ENCODE data around the gene APOL1. TPM values are rescaled to one million over a fixed set of nuclear protein-coding genes. Genes with fewer than 3 reads are reported as not detected.
A peak's percentile ranks its signal among the peaks of the same experiment; 100 is the strongest.
"Not testable (repeated sequence)": the region's sequence is repeated elsewhere in the genome, so short reads cannot be mapped to it uniquely, and the experiment has no call there.

Gene APOL1, protein sequence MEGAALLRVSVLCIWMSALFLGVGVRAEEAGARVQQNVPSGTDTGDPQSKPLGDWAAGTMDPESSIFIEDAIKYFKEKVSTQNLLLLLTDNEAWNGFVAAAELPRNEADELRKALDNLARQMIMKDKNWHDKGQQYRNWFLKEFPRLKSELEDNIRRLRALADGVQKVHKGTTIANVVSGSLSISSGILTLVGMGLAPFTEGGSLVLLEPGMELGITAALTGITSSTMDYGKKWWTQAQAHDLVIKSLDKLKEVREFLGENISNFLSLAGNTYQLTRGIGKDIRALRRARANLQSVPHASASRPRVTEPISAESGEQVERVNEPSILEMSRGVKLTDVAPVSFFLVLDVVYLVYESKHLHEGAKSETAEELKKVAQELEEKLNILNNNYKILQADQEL
- total RNA-seq, result 10 to 100 TPM in 1 of 4 donors, 1 to 10 TPM in 2, under 1 TPM in 1; 0.87 to 11.1 (median 6.2) TPM

DNA sequence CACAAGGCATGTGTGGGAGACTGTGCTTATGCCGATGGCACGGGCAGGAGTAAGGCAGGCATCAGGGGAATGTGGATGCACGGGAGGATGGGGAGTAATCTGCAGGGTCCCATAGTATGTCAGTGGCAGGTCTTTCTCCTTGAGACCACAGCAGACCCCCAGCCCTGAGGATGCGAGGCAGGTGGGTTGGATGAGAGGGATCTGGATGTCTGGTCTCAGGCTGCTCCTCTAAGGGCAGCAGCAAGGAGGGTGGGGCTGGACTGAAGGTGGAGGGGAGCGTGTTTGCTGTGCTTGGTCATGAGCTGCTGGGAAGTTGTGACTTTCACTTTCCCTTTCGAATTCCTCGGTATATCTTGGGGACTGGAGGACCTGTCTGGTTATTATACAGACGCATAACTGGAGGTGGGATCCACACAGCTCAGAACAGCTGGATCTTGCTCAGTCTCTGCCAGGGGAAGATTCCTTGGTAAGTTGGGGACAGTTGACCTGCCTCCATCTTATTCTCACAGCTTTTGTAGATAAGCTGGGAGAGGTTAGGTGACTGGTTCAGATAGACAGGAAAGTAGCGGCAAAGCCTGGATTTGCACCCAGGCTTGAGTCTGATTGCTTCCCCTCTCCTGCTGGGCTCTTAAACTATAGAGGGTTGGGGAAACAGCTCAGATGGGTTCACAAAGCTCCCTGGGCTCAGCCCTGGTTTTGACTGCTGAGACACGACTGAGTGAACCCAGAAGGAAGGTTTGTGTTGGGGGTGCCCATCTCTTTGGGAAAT, at the start of gene APOL1:
APOL1 (plus strand) TSS at position 380 of the 769 bp plus-strand sequence. CDS start 1,823 bp downstream, outside the sequence.
- H3K27ac ChIP-seq, result peak within 1 kb of the TSS; percentile 67 to 77 (median 76)
- DNase-seq (no peak), ATAC-seq (peak; percentile 68 to 72)
- no peaks in the 10 kb centered on the region for H3K9me3 ChIP-seq
- peak within 1 kb of the TSS; percentile 35 to 52 (median 43) for H3K4me3 ChIP-seq
- intact Hi-C loops (cut with DNase I; ENCODE audit: low total_unique reads) (loop anchor here (5.0 kb wide), 1 partner anchor 311 kb away; no protein-coding TSS in a partner anchor), in situ Hi-C loops (cut with MboI; ENCODE audit: low sequenced_read_pairs in 4 of 4) (no loop called here)
- H3K36me3 ChIP-seq, result no peaks in the 10 kb centered on the region
- peaks cover 5 to 9% of the 10 kb centered on the region in 2 donors for H3K4me1 ChIP-seq
- H3K27me3 ChIP-seq, result no peaks in the 10 kb centered on the region
- TF ChIP-seq, protein P1, sequence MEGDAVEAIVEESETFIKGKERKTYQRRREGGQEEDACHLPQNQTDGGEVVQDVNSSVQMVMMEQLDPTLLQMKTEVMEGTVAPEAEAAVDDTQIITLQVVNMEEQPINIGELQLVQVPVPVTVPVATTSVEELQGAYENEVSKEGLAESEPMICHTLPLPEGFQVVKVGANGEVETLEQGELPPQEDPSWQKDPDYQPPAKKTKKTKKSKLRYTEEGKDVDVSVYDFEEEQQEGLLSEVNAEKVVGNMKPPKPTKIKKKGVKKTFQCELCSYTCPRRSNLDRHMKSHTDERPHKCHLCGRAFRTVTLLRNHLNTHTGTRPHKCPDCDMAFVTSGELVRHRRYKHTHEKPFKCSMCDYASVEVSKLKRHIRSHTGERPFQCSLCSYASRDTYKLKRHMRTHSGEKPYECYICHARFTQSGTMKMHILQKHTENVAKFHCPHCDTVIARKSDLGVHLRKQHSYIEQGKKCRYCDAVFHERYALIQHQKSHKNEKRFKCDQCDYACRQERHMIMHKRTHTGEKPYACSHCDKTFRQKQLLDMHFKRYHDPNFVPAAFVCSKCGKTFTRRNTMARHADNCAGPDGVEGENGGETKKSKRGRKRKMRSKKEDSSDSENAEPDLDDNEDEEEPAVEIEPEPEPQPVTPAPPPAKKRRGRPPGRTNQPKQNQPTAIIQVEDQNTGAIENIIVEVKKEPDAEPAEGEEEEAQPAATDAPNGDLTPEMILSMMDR (IDR thresholded peaks at IDR 0.05 in 4 of 5, conservative IDR thresholded peaks at IDR 0.05 in 1 of 5), result no peak
- TF ChIP-seq POLR2A (IDR thresholded peaks at IDR 0.05), result peak; percentile 31 to 60

DNA sequence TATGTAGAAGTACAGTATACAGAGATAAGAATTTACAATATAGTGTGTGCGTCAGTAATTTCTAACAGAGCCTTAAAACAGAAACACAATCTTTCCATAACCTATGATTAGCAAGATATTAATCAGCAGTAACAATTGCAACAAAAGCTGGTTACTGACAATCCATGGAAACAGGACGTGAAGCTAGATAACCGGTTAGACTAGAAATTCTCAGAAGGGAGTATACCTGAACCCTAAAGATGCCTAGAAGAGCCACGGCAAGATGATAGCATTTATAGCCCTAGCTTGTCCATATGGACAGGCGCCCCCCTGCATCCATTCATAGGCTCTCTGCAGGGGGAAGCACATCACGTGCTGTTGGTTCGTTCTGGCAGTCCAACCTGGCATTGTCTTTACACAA, 49.5 kb upstream of the APOL1 start:
- H3K27ac ChIP-seq; H3K4me3 ChIP-seq; DNase-seq; in situ Hi-C loops (cut with MboI; ENCODE audit: low sequenced_read_pairs in 4 of 4); ATAC-seq; H3K9me3 ChIP-seq; H3K27me3 ChIP-seq; H3K36me3 ChIP-seq; intact Hi-C loops (cut with DNase I; ENCODE audit: low total_unique reads): not testable (repeated sequence)
- H3K4me1 ChIP-seq, result peaks cover 0 to 12% of the 10 kb centered on the region in 2 donors

- intact Hi-C loops (cut with DNase I; ENCODE audit: low total_unique reads), result no loop called here
- no peak overlapping the region for H3K4me3 ChIP-seq
Measured at GRCh38 chr22:36204001-36204631, 48.8 kb upstream of the APOL1 start.

DNA sequence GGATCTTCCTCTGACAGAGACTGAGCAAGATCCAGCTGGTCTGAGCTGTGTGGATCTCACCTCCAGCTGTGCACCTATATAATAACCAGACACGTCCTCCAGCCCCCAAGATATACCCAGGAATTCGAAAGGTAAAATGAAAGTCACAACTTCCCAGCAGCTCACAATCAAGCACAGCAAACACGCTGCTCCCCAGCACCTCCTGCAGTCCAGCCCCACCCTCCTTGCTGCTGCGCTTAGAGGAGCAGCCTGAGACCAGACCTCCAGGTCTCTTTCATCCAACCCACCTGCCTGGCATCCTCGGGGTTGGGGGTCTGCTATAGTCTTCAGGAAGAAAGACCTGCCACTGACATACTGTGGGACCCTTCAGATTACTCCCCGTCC, 48.3 kb upstream of the APOL1 start:
- no peaks in the 10 kb centered on the region for H3K9me3 ChIP-seq
- ATAC-seq, result no peak
- no peak overlapping the region for H3K27ac ChIP-seq
- H3K4me3 ChIP-seq, result no peak overlapping the region
- TF ChIP-seq, protein P1 (IDR thresholded peaks at IDR 0.05 in 4 of 5, conservative IDR thresholded peaks at IDR 0.05 in 1 of 5), result no peak
- TF ChIP-seq POLR2A (IDR thresholded peaks at IDR 0.05), result no peak
- intact Hi-C loops (cut with DNase I; ENCODE audit: low total_unique reads) (no loop called here), in situ Hi-C loops (cut with MboI; ENCODE audit: low sequenced_read_pairs in 4 of 4) (no loop called here)
- no peaks in the 10 kb centered on the region for H3K27me3 ChIP-seq
- no peak for DNase-seq
- peaks cover 0 to 12% of the 10 kb centered on the region in 2 donors for H3K4me1 ChIP-seq
- no peaks in the 10 kb centered on the region for H3K36me3 ChIP-seq

More at GRCh38 chr22:36204001-36204631, 48.8 kb upstream of the APOL1 start:
- Histone ChIP-seq H3K27ac (no peak overlapping the region), H3K9me3 (no peaks in the 10 kb centered on the region), H3K36me3 (no peaks in the 10 kb centered on the region), H3K27me3 (no peaks in the 10 kb centered on the region), H3K4me1 (peaks cover 0 to 12% of the 10 kb centered on the region in 2 donors)
- DNase-seq, result no peak
- in situ Hi-C loops (cut with MboI; ENCODE audit: low sequenced_read_pairs in 4 of 4), result no loop called here
- TF ChIP-seq POLR2A (IDR thresholded peaks at IDR 0.05), result no peak
- TF ChIP-seq, protein P1 (IDR thresholded peaks at IDR 0.05 in 4 of 5, conservative IDR thresholded peaks at IDR 0.05 in 1 of 5), result no peak
- no peak for ATAC-seq

- H3K4me3 ChIP-seq; H3K9me3 ChIP-seq; H3K27ac ChIP-seq; in situ Hi-C loops (cut with MboI; ENCODE audit: low sequenced_read_pairs in 4 of 4); intact Hi-C loops (cut with DNase I; ENCODE audit: low total_unique reads); H3K27me3 ChIP-seq; DNase-seq; ATAC-seq; H3K36me3 ChIP-seq: not testable (repeated sequence)
- H3K4me1 ChIP-seq, result peaks cover 0 to 12% of the 10 kb centered on the region in 2 donors
Measured at GRCh38 chr22:36205573-36205972, 47.4 kb upstream of the APOL1 start.

Measured in gastrocnemius medialis (tissue), 4 donors.